ENCODE data around the gene MPO.

Gene MPO

GRCh38 chr17:58306131-58306951 is 25.6 kb upstream of the MPO start:
- no peak for DNase-seq

GRCh38 chr17:58305626-58306025 is 24.9 kb upstream of the MPO start:
- no peak for DNase-seq

DNA sequence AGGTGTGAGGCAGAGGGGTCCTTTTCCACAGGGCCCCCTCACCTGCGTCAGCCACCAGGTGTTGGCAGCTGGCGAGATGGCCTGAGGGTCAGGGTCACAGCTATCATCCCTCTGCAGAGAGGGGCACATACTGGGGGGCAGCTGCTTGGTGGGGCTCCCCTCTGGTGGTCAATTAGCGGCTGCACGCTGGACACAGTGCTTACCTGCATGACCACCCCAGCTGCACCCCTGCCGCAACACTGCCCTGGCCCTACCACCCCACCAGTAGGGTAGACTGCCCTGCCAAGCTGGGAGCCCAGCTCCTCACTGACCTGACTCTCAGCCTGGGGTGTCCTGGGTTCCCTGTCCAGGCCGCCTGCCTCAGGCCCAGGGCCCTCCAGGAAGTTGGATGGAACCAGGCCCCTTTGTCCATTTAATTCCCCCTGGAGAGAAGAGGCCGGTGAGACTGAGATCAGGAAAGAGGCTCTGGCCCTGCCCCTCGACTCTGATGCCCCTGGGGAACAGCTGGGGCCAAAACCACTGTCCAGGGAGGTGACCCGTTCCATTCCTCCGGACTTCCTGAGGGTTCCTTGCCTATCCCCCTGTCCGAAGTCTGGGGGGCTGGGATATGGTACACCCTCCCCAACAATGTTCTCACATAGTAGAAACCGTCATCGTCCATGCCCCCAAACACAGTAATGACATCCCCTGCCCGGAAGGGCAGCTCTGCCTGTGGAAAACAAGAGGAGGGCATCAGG is 24.2 kb upstream of the MPO start:
- DNase-seq, result no peak

- peak; percentile 66 for DNase-seq
These were observed 23.4 kb upstream of the MPO start for GRCh38 chr17:58303971-58304749.

GRCh38 chr17:58302919-58303585 is 22.3 kb upstream of the MPO start:
- DNase-seq, result no peak

- DNase-seq, result no peak
These were observed 21.6 kb upstream of the MPO start for GRCh38 chr17:58302171-58302918.

GRCh38 chr17:58301504-58302150 is 20.9 kb upstream of the MPO start:
- DNase-seq, result no peak

GRCh38 chr17:58300336-58300735 is 19.6 kb upstream of the MPO start:
- DNase-seq, result no peak

GRCh38 chr17:58294034-58294433 is 13.3 kb upstream of the MPO start:
- no peak for DNase-seq

GRCh38 chr17:58291246-58291645 is 10.5 kb upstream of the MPO start:
- DNase-seq, result no peak

GRCh38 chr17:58289869-58290268 is 9.1 kb upstream of the MPO start:
- no peak for DNase-seq

- no peak for DNase-seq
These were observed 4.7 kb upstream of the MPO start for GRCh38 chr17:58285422-58285810.

- no peak for DNase-seq
These were observed 4.1 kb upstream of the MPO start for GRCh38 chr17:58284613-58285421.

GRCh38 chr17:58283674-58284612 is 3.2 kb upstream of the MPO start:
- DNase-seq, result no peak

- no peak for DNase-seq
These were observed 1.7 kb upstream of the MPO start for GRCh38 chr17:58282442-58282841.

DNA sequence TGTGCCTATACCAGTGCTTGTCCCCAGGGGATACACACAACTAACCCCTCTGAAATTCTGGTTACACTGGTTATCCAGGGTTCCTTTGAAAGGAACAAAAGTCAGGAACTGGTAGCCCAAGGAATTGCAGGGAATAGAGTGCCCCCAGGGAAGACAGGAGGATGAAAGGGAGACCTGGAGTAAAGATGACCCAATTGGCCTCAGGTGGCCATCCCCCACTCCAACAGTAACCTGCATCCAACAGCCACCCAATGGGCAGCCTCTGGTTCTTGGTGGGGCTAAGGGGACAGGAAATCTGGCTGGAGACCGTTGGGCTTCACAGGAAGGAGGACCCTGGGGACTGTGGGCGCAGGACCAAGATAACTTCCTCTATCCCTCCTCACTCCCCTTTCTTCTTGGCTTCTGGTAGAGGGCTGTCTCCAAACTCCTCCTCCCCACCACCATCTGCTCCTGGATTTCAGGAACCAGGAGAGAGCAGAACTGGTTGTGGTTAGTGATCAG is 826 bp upstream of the MPO start:
- no peak for DNase-seq

- DNase-seq, result no peak
These were observed 827 bp downstream of the MPO start for GRCh38 chr17:58279736-58280479.

DNA sequence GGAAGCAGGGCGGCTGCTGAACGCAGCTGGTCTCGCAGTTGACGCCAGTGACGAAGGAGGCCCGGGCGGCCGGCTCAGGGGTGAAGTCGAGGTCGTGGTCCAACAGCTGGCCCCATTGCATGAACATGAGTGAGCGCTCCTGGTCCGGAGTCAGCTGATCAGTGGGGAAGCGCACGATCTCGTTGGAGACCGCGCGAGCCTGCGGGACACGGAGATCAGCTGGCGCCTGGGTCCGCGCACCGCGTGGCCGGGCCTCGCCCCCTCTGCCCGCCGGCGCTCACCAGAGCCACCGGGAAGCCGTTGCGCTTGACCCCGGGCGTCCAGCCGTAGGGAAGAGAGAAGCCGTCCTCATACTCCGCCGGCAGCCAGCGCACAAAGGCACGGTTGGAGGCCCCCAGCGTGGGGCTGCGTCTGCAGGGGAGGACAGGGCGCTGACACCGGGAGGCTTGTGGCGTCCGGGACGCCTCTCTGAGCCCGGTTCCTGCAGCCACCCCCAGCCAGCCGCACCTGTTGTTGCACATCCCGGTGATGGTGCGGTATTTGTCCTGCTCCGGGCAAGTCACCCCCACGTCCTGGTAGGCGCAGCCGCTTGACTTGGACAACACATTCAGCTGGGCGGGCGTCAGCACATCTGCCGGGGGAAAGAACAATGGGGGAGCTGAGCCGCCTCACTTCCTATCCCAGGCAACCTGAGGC is 1.6 kb downstream of the MPO start:
- DNase-seq, result no peak

All from stimulated activated CD4-positive, alpha-beta T cell treated with anti-CD3 and anti-CD28 coated beads, Interleukin-1b, Interleukin-23, amount 100 ng/mL, for 48 hours (primary cell).